Neural progenitor cell (in vitro differentiated cells): Measurements from ENCODE around the gene KRT20.
"Not testable (repeated sequence)": the region's sequence is repeated elsewhere in the genome, so short reads cannot be mapped to it uniquely, and the experiment has no call there.

ENCODE experiments used
- EZH2 ChIP-seq: fragments of 200-600 bp; sonication (generic); IDR thresholded peaks from 2 replicates; pipeline ENCODE4 v1.6.1; 2017; ENCODE audit warnings: antibody characterized with exemption, mild to moderate bottlenecking, moderate library complexity
- EZH2phosphoT487 ChIP-seq: fragments of 200-600 bp; sonication (generic); IDR thresholded peaks from 2 replicates; pipeline ENCODE4 v1.6.1; 2017; ENCODE audit warnings: antibody characterized with exemption
- TF ChIP-seq, protein P1 (sequence below): fragments of 200-600 bp; sonication (generic); IDR thresholded peaks from 2 replicates; pipeline ENCODE4 v1.5.1; 2017; ENCODE audit warnings: antibody characterized with exemption, mild to moderate bottlenecking

DNA sequence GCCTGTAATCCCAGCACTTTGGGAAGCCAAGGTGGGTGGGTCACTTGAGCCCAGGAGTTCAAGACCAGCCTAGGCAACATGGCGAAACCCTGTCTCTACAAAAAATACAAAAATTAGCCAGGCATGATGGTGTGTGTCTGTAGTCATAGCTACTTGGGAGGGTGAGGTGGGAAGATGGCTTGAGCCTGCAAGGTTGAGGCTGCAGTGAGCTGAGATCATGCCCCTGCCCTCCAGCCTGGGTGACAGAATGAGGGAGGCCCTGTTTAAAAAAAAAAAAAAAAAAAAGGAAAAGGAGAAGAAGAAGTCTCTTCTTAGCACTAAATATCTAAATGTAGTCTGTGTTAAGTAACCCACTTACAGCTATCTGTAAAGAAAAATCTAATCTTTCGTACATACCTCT lies 32.1 kb upstream of the KRT20 start:
- TF ChIP-seq, protein P1, sequence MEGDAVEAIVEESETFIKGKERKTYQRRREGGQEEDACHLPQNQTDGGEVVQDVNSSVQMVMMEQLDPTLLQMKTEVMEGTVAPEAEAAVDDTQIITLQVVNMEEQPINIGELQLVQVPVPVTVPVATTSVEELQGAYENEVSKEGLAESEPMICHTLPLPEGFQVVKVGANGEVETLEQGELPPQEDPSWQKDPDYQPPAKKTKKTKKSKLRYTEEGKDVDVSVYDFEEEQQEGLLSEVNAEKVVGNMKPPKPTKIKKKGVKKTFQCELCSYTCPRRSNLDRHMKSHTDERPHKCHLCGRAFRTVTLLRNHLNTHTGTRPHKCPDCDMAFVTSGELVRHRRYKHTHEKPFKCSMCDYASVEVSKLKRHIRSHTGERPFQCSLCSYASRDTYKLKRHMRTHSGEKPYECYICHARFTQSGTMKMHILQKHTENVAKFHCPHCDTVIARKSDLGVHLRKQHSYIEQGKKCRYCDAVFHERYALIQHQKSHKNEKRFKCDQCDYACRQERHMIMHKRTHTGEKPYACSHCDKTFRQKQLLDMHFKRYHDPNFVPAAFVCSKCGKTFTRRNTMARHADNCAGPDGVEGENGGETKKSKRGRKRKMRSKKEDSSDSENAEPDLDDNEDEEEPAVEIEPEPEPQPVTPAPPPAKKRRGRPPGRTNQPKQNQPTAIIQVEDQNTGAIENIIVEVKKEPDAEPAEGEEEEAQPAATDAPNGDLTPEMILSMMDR = not testable (repeated sequence)
- not testable (repeated sequence) for TF ChIP-seq EZH2, EZH2phosphoT487
